Stomach smooth muscle (tissue), 2 donors: ENCODE data around the gene NUMBL.

Experiments used
- H3K27ac ChIP-seq: one replicate; pipeline ENCODE4 v1.7.0; 2013; ENCODE audit warnings: mild to moderate bottlenecking, low read length, inconsistent platforms
- H3K27me3 ChIP-seq, 2 donors: one replicate each; pipeline ENCODE4 v1.7.0; 2013; ENCODE audit warnings: low read length in 2 of 2; ENCODE audit not compliant: insufficient read depth in 2 of 2, control insufficient read depth in 1 of 2
- H3K36me3 ChIP-seq, 2 donors: one replicate each; pipeline ENCODE4 v1.7.0; 2013; ENCODE audit warnings: low read length in 2 of 2; ENCODE audit not compliant: control insufficient read depth in 2 of 2, insufficient read depth in 2 of 2
- H3K4me1 ChIP-seq: one replicate; pipeline ENCODE4 v1.7.0; 2013; ENCODE audit warnings: low read length; ENCODE audit not compliant: control insufficient read depth, insufficient read depth
- H3K4me3 ChIP-seq, 2 donors: one replicate each; pipeline ENCODE4 v1.7.0; 2013; ENCODE audit warnings: low read length in 2 of 2
- H3K9ac ChIP-seq, 2 donors: one replicate each; pipeline ENCODE4 v1.7.0; 2013; ENCODE audit warnings: low read length in 2 of 2, mild to moderate bottlenecking in 1 of 2
- H3K9me3 ChIP-seq, 2 donors: one replicate each; pipeline ENCODE4 v1.7.0; 2013; ENCODE audit warnings: low read length in 2 of 2; ENCODE audit not compliant: control insufficient read depth in 2 of 2
- donor health status: healthy.
- donor health status: Pancreatic carcinoma.

Gene NUMBL

GRCh38 chr19:40716031-40716481 is 25.6 kb upstream of the NUMBL start:
- peak overlapping the region; percentile 100 for H3K27ac ChIP-seq
- peak overlapping the region; percentile 78 to 97 for H3K4me3 ChIP-seq
- H3K9me3 ChIP-seq: no peaks in the 10 kb centered on the region
- H3K9ac ChIP-seq: peak overlapping the region; percentile 90 to 98
- H3K4me1 ChIP-seq: peaks cover 56% of the 10 kb centered on the region
- H3K27me3 ChIP-seq: no peaks in the 10 kb centered on the region
- H3K36me3 ChIP-seq: peaks cover 3 to 4% of the 10 kb centered on the region in 2 donors

GRCh38 chr19:40714441-40715299 is 24.2 kb upstream of the NUMBL start:
- peaks cover 44% of the 10 kb centered on the region for H3K4me1 ChIP-seq
- peak overlapping the region; percentile 100 for H3K27ac ChIP-seq
- peak overlapping the region; percentile 69 to 80 for H3K9ac ChIP-seq
- H3K36me3 ChIP-seq: peaks cover 3 to 8% of the 10 kb centered on the region in 2 donors
- no peaks in the 10 kb centered on the region for H3K9me3 ChIP-seq
- H3K4me3 ChIP-seq: peak overlapping the region; percentile 60 to 97
- H3K27me3 ChIP-seq: no peaks in the 10 kb centered on the region

- Histone ChIP-seq H3K36me3 (peaks cover 3 to 12% of the 10 kb centered on the region in 2 donors), H3K9ac (peak overlapping the region in 1 of 2 donors; percentile 80), H3K4me1 (peaks cover 37% of the 10 kb centered on the region), H3K27me3 (no peaks in the 10 kb centered on the region), H3K4me3 (peak overlapping the region; percentile 60 to 97), H3K27ac (peak overlapping the region; percentile 100), H3K9me3 (no peaks in the 10 kb centered on the region)
Observed at GRCh38 chr19:40713939-40714338, 23.5 kb upstream of the NUMBL start.

DNA sequence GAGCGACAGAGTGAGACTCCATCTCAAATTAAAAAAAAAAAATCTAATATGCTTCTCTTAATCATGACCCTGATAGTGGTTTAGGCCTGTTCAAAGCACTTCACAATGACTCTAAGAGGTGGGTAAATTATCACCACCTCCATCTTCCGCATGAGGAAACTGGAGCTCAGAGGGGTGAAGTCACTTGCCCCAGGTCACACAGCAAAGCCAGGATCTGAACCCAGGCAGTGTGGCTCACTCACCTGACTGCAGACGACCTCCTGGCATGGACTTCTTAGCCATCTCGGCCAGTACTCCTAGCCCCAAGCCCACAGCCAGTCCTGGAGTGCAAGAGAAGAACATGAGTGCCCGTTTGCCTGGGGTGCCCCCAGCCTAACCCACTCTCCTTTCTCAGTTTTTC is 19.4 kb upstream of the NUMBL start:
- Histone ChIP-seq H3K27me3 (no peaks in the 10 kb centered on the region), H3K36me3 (peaks cover 18 to 21% of the 10 kb centered on the region in 2 donors), H3K9me3 (no peaks in the 10 kb centered on the region), H3K27ac (no peak overlapping the region), H3K4me3 (no peak overlapping the region), H3K9ac (no peak overlapping the region), H3K4me1 (peaks cover 5% of the 10 kb centered on the region)

- Histone ChIP-seq H3K36me3 (peaks cover 24 to 28% of the 10 kb centered on the region in 2 donors), H3K9ac (no peak overlapping the region), H3K9me3 (no peaks in the 10 kb centered on the region), H3K27me3 (no peaks in the 10 kb centered on the region), H3K4me3 (no peak overlapping the region), H3K4me1 (peaks cover 6% of the 10 kb centered on the region), H3K27ac (no peak overlapping the region)
Observed at GRCh38 chr19:40707615-40708014, 17.2 kb upstream of the NUMBL start.

DNA sequence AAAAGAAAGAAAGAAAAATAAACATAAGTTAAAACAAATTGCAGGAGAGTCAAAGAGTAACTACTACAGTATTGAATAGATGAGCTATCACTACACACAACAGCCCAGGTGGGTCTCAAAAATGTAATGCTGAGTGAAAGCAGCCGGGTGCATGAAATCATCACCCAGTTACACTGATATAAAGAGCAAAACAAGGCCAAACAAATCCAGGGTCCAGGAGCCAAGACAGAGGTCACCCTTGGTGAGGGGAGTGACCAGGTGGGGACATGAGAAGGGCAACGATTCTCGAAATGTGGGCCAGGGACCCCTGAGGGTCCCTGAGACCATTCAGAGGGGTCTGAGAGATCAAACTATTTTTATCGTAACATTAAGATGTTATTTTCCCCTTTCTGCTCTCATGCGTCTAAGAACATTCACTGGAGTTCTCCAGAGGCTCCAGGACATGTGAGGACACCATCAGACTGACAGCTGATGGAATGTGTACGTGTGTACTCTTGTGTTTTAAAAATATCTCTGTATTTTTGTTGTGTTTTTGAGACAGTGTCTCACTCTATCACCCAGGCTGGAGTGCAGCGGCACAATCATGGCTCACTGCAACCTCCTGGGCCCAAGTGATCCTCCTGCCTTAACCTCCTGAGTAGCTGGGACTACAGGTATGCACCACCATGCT is 15.6 kb upstream of the NUMBL start:
- H3K9ac ChIP-seq: no peak overlapping the region
- no peaks in the 10 kb centered on the region for H3K27me3 ChIP-seq
- H3K36me3 ChIP-seq: peaks cover 26 to 34% of the 10 kb centered on the region in 2 donors
- H3K27ac ChIP-seq: no peak overlapping the region
- H3K4me3 ChIP-seq: no peak overlapping the region
- H3K4me1 ChIP-seq: peaks cover 13% of the 10 kb centered on the region
- no peaks in the 10 kb centered on the region for H3K9me3 ChIP-seq

GRCh38 chr19:40705362-40705651 is 14.9 kb upstream of the NUMBL start:
- Histone ChIP-seq H3K9me3 (no peaks in the 10 kb centered on the region), H3K27me3 (no peaks in the 10 kb centered on the region), H3K36me3 (peaks cover 26 to 32% of the 10 kb centered on the region in 2 donors), H3K27ac (no peak overlapping the region), H3K4me1 (peaks cover 13% of the 10 kb centered on the region), H3K4me3 (no peak overlapping the region), H3K9ac (no peak overlapping the region)

DNA sequence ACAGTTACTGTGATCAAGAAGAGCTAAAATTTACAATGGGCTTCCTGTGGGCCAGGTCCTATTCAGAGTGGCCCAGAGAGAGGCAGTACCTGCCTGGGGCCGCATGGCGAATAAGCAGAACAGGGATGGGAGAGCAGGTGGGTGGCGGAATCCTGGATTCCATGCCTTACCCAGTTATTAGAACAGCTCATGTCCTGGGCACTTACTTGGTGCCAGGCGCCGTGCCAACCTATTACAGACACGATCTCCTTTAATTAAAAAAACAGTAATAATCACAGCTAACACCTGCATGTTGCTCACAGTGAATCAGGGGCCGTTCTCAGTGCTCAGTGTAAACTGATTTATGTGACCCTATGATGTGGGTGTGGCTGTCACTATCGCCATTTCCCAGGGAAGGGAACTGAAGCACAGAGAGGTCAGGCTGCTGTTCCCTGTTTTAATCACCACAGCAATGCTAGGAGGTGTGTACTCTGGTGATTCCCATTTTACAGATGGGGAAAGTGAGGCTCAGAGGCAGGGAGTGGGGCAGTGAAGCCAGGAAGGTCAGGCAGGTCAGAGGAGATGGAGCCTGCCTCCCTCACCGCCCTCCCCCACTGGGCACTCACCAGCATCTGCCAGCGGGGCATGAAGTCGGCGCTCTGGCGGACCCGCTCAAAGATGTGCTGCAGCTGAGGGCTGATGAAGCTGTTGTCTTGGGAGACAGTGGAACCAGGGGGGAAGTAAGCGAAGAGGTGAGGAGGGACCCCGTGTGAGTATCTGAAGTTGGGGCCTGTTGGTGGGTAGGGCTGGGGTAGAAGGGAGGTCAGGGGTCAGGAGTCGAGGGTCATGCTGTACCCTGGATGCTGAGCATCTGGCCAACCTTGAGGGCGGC is 14.3 kb upstream of the NUMBL start:
- peaks cover 26 to 33% of the 10 kb centered on the region in 2 donors for H3K36me3 ChIP-seq
- H3K27me3 ChIP-seq: no peaks in the 10 kb centered on the region
- no peak overlapping the region for H3K9ac ChIP-seq
- H3K4me1 ChIP-seq: peaks cover 13% of the 10 kb centered on the region
- H3K4me3 ChIP-seq: no peak overlapping the region
- H3K27ac ChIP-seq: no peak overlapping the region
- H3K9me3 ChIP-seq: no peaks in the 10 kb centered on the region

DNA sequence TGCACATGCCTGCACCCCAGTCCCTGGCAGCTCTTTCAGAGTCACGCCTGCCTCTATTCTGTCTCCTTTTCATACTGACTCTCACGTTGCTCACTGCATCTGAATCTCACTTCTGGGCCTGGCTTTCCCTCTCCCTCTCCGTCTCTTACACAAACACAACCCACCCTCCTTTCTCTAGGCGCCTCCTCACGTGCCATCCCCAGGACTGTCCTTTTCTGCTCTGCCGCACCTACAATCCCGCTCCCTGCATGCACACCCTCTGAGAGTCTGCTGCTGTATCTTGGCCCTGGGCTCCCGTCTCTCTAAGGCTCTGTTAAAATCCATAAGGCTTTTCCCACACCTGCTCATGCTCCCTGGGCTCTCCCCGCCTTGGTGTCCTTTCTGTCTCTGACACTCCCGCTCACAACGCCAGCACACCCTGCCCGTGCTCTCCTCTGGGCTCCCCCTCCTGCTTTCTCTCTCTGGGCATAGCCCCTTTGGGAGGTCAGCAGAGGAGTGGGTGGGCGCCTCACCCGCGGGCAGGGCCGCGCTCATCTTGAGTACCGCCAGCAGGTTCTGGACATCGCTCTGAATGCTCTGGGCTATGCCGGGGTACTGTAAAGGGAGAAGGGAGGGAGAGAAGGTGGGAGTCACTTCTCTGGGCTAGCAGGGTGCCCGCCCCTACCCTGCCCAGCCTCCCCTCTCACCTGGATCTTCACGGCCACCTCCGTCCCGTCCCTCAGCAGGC is 12.7 kb upstream of the NUMBL start:
- Histone ChIP-seq H3K4me3 (peak overlapping the region in 1 of 2 donors; percentile 29), H3K27ac (peak overlapping the region; percentile 70), H3K9ac (peak overlapping the region; percentile 29 to 43), H3K36me3 (peaks cover 25 to 34% of the 10 kb centered on the region in 2 donors), H3K27me3 (no peaks in the 10 kb centered on the region), H3K4me1 (peaks cover 13% of the 10 kb centered on the region), H3K9me3 (no peaks in the 10 kb centered on the region)
